T-cell (primary cell): Measurements from ENCODE around the gene TSPAN3. TPM values are rescaled to one million over a fixed set of nuclear protein-coding genes. Genes with fewer than 3 reads are reported as not detected.

Source experiments
- ATAC-seq, 4 experiments: fragments of 200-7000 bp in 3 of 4; fragments of 150-1000 bp in 1 of 4; cut with Tn5 transposase; replicated peaks in 1 of 4; 1 replicate in 3 of 4; 2 replicates in 1 of 4; pipeline ENCODE4 v1.10.0; 2021; ENCODE audit warnings: moderate library complexity in 3 of 4, mild to moderate bottlenecking in 2 of 4, moderate number of reproducible peaks in 1 of 4
- CTCF ChIA-PET, 2 donors: fragments of 300-600 bp; sonication (Branson Sonifier 250); formaldehyde crosslinking; loops; one replicate each; lab custom pipeline; 2022; ENCODE audit warnings: antibody characterized with exemption in 2 of 2; lab: Charles Lee
- POLR2A ChIA-PET, 2 donors: fragments of 300-600 bp; sonication (Branson Sonifier 250); formaldehyde crosslinking; loops; one replicate each; lab custom pipeline; 2022; ENCODE audit warnings: antibody characterized with exemption in 2 of 2; lab: Charles Lee
- DNase-seq, 35 experiments: peaks; one replicate each; pipeline versions ENCODE4 v3.0.0 to v3.0.0-alpha.2; 2013 to 2023
- H3K27ac ChIP-seq: one replicate; pipeline ENCODE4 v1.5.1; 2013; ENCODE audit warnings: low read length
- H3K27me3 ChIP-seq, 2 experiments: replicated peaks in 1 of 2; 1 replicate in 1 of 2; 2 replicates in 1 of 2; pipeline versions ENCODE4 v1.6.1 to v1.7.0; 2013; ENCODE audit warnings: low read length in 1 of 2, mixed read lengths in 1 of 2; ENCODE audit not compliant: control insufficient read depth in 2 of 2, insufficient read depth in 2 of 2; ENCODE audit errors: extremely low read depth in 1 of 2
- H3K36me3 ChIP-seq, 2 donors: 1 replicate in 1 of 2; 2 replicates in 1 of 2; pipeline versions ENCODE4 v1.6.1 to v1.7.0; 2013; ENCODE audit warnings: low read length in 1 of 2; ENCODE audit not compliant: control insufficient read depth in 2 of 2, insufficient read depth in 1 of 2; ENCODE audit errors: extremely low read depth in 1 of 2
- H3K4me1 ChIP-seq, 2 experiments: 1 replicate in 1 of 2; 2 replicates in 1 of 2; pipeline versions ENCODE4 v1.6.1 to v1.7.0; 2013; ENCODE audit warnings: low read length in 2 of 2, mixed read lengths in 1 of 2; ENCODE audit not compliant: insufficient read depth in 2 of 2, control insufficient read depth in 1 of 2; ENCODE audit errors: extremely low read depth in 1 of 2
- H3K4me3 ChIP-seq, 2 donors: 1 replicate in 1 of 2; 2 replicates in 1 of 2; pipeline versions ENCODE4 v1.5.1 to v1.7.0; 2013; ENCODE audit warnings: mild to moderate bottlenecking in 2 of 2, low read length in 1 of 2, moderate library complexity in 1 of 2; ENCODE audit not compliant: control insufficient read depth in 1 of 2; ENCODE audit errors: extremely low read depth in 1 of 2
- H3K9me3 ChIP-seq: 2 replicates; pipeline ENCODE4 v1.7.0; 2013
- H3K27ac Mint-ChIP-seq, 2 donors: one replicate each; pipeline ENCODE4 v1.8.0; 2020 to 2021; ENCODE audit warnings: mild to moderate bottlenecking in 2 of 2, mixed read lengths in 2 of 2
- H3K27me3 Mint-ChIP-seq, 2 donors: one replicate each; pipeline ENCODE4 v1.8.0; 2021 to 2022; ENCODE audit warnings: mixed read lengths in 2 of 2
- H3K36me3 Mint-ChIP-seq: one replicate; pipeline ENCODE4 v1.8.0; 2021; ENCODE audit warnings: mixed read lengths
- H3K4me1 Mint-ChIP-seq, 3 donors: one replicate each; pipeline ENCODE4 v1.8.0; 2020 to 2022; ENCODE audit warnings: mixed read lengths in 3 of 3, mild to moderate bottlenecking in 1 of 3
- H3K4me3 Mint-ChIP-seq, 3 donors: one replicate each; pipeline ENCODE4 v1.8.0; 2020 to 2022; ENCODE audit warnings: mild to moderate bottlenecking in 3 of 3, mixed read lengths in 3 of 3, moderate library complexity in 3 of 3
- H3K9me3 Mint-ChIP-seq, 3 donors: one replicate each; pipeline ENCODE4 v1.8.0; 2020 to 2022; ENCODE audit warnings: mixed read lengths in 3 of 3
- WGBS: methylation state at CpG from one replicate; pipeline ENCODE4 v1.1.5; 2013; ENCODE audit warnings: missing lambda C conversion rate; ENCODE audit not compliant: insufficient coverage; 5-methylcytosine and 5-hydroxymethylcytosine counted together
- total RNA-seq, 35 experiments: library from RNA in 6 of 35; stranded (reverse) in 6 of 35; fragments of 120-200 nt in 1 of 35; gene quantifications; one replicate each; pipeline versions ENCODE4 v1.2.1 to v1.2.4 and lab custom pipeline; 2013 to 2026

Gene TSPAN3
- total RNA-seq, 5 donors from 2014 or later (not counting 1 experiment from before 2014, with no cell fraction given) = 12.7 to 26.3 (median 25.0) TPM

GRCh38 chr15:77020348-77021087 lies 50.4 kb downstream of the TSPAN3 start:
- H3K9me3 Mint-ChIP-seq = no peaks in the 10 kb centered on the region
- peak overlapping the region; percentile 91 to 97 for H3K27ac Mint-ChIP-seq
- Histone ChIP-seq H3K4me1 (peaks cover 38 to 94% of the 10 kb centered on the region in 2 experiments), H3K4me3 (no peak overlapping the region), H3K9me3 (no peaks in the 10 kb centered on the region), H3K27me3 (no peaks in the 10 kb centered on the region), H3K27ac (peak overlapping the region; percentile 76), H3K36me3 (peaks cover 14 to 55% of the 10 kb centered on the region in 2 donors)
- ATAC-seq (no peak), DNase-seq (no peak)
- WGBS = 67% methylated on average over 4 of the region's 6 CpGs
- peak overlapping the region in 1 of 3 donors; percentile 69 for H3K4me3 Mint-ChIP-seq
- peaks cover 12% of the 10 kb centered on the region for H3K36me3 Mint-ChIP-seq
- H3K4me1 Mint-ChIP-seq = peaks cover 72 to 88% (median 84%) of the 10 kb centered on the region in 3 donors
- POLR2A ChIA-PET = interaction anchor here in 1 of 2 donors (0.6 kb wide), 1 partner anchor 1892 kb away, joined by 3 read pairs; no protein-coding TSS in a partner anchor
- CTCF ChIA-PET = interaction anchor here in 1 of 2 donors (0.7 kb wide), 1 partner anchor 47 kb away, joined by 3 read pairs; no protein-coding TSS in a partner anchor
- H3K27me3 Mint-ChIP-seq = no peaks in the 10 kb centered on the region

- Mint-ChIP-seq H3K4me3 (peak overlapping the region in 1 of 3 donors; percentile 33), H3K36me3 (peaks cover 16% of the 10 kb centered on the region)
- ATAC-seq = no peak
These were observed 51.2 kb downstream of the TSPAN3 start for GRCh38 chr15:77019521-77020331.

GRCh38 chr15:77018796-77019505 lies 52.0 kb downstream of the TSPAN3 start:
- ATAC-seq = no peak
- Histone ChIP-seq H3K9me3 (no peaks in the 10 kb centered on the region), H3K27me3 (no peaks in the 10 kb centered on the region), H3K36me3 (peaks cover 9 to 47% of the 10 kb centered on the region in 2 donors), H3K27ac (peak overlapping the region; percentile 76), H3K4me3 (peak overlapping the region in 1 of 2 donors; percentile 23), H3K4me1 (peaks cover 46 to 100% of the 10 kb centered on the region in 2 experiments)
- Mint-ChIP-seq H3K4me1 (peaks cover 86 to 98% (median 96%) of the 10 kb centered on the region in 3 donors), H3K27ac (peak overlapping the region; percentile 91 to 97), H3K9me3 (no peaks in the 10 kb centered on the region), H3K4me3 (peak overlapping the region in 1 of 3 donors; percentile 33), H3K27me3 (no peaks in the 10 kb centered on the region), H3K36me3 (peaks cover 13% of the 10 kb centered on the region)
- 87% methylated on average over 10 of the region's 11 CpGs for WGBS
- POLR2A ChIA-PET = no interaction called here
- DNase-seq = no peak
- CTCF ChIA-PET = interaction anchor here in 1 of 2 donors (0.6 kb wide), 1 partner anchor 12 kb away, joined by 3 read pairs; no protein-coding TSS in a partner anchor

More at GRCh38 chr15:77019521-77020331, 51.2 kb downstream of the TSPAN3 start:
- H3K27ac Mint-ChIP-seq = peak overlapping the region; percentile 91 to 97
- ChIA-PET POLR2A (no interaction called here), CTCF (interaction anchor here in 1 of 2 donors (0.7 kb wide), 1 partner anchor 46 kb away, joined by 3 read pairs; no protein-coding TSS in a partner anchor)
- no peaks in the 10 kb centered on the region for H3K9me3 Mint-ChIP-seq
- DNase-seq = peak in 1 of 35 experiments; percentile 41
- WGBS = 77% methylated on average over 7 of the region's 12 CpGs
- peaks cover 80 to 94% (median 92%) of the 10 kb centered on the region in 3 donors for H3K4me1 Mint-ChIP-seq
- peaks cover 9 to 47% of the 10 kb centered on the region in 2 donors for H3K36me3 ChIP-seq
- no peaks in the 10 kb centered on the region for H3K9me3 ChIP-seq
- peaks cover 43 to 98% of the 10 kb centered on the region in 2 experiments for H3K4me1 ChIP-seq
- H3K4me3 ChIP-seq = peak overlapping the region in 1 of 2 donors; percentile 23
- no peaks in the 10 kb centered on the region for H3K27me3 ChIP-seq
- H3K27ac ChIP-seq = peak overlapping the region; percentile 76
- H3K27me3 Mint-ChIP-seq = no peaks in the 10 kb centered on the region

- CTCF ChIA-PET = interaction anchor here (0.6 kb wide), 3 partner anchors 11 to 95 kb away, joined by 3 read pairs; no protein-coding TSS in a partner anchor
- H3K4me3 Mint-ChIP-seq = no peak overlapping the region
- H3K36me3 Mint-ChIP-seq = peaks cover 13% of the 10 kb centered on the region
- H3K4me1 Mint-ChIP-seq = peaks cover 86 to 98% (median 96%) of the 10 kb centered on the region in 3 donors
- peak overlapping the region; percentile 76 for H3K27ac ChIP-seq
- no peaks in the 10 kb centered on the region for H3K9me3 ChIP-seq
- H3K36me3 ChIP-seq = peaks cover 9 to 43% of the 10 kb centered on the region in 2 donors
- 90% methylated on average over 18 of the region's 20 CpGs for WGBS
- POLR2A ChIA-PET = interaction anchor here in 1 of 2 donors (0.6 kb wide), 1 partner anchor 50 kb away, joined by 11 read pairs; no protein-coding TSS in a partner anchor
- peaks cover 54 to 100% of the 10 kb centered on the region in 2 experiments for H3K4me1 ChIP-seq
- no peaks in the 10 kb centered on the region for H3K9me3 Mint-ChIP-seq
- DNase-seq = no peak
- no peak overlapping the region for H3K4me3 ChIP-seq
- peak overlapping the region; percentile 69 to 91 for H3K27ac Mint-ChIP-seq
- no peaks in the 10 kb centered on the region for H3K27me3 ChIP-seq
- ATAC-seq = no peak
- no peaks in the 10 kb centered on the region for H3K27me3 Mint-ChIP-seq
These were observed 52.9 kb downstream of the TSPAN3 start for GRCh38 chr15:77017761-77018720.

GRCh38 chr15:77017091-77017660 lies 53.7 kb downstream of the TSPAN3 start:
- H3K27me3 ChIP-seq = no peaks in the 10 kb centered on the region
- ChIA-PET CTCF (no interaction called here), POLR2A (interaction anchor here in 1 of 2 donors (0.6 kb wide), 1 partner anchor 49 kb away, joined by 11 read pairs; no protein-coding TSS in a partner anchor)
- Mint-ChIP-seq H3K27ac (peak overlapping the region; percentile 72 to 84), H3K9me3 (no peaks in the 10 kb centered on the region), H3K4me1 (peaks cover 86 to 97% (median 96%) of the 10 kb centered on the region in 3 donors), H3K36me3 (peaks cover 11% of the 10 kb centered on the region), H3K4me3 (no peak overlapping the region), H3K27me3 (no peaks in the 10 kb centered on the region)
- peaks cover 9 to 37% of the 10 kb centered on the region in 2 donors for H3K36me3 ChIP-seq
- 89% methylated on average over 3 of the region's 7 CpGs for WGBS
- H3K4me1 ChIP-seq = peaks cover 53 to 100% of the 10 kb centered on the region in 2 experiments
- peak overlapping the region; percentile 30 for H3K27ac ChIP-seq
- ATAC-seq (no peak), DNase-seq (no peak)
- H3K9me3 ChIP-seq = no peaks in the 10 kb centered on the region
- no peak overlapping the region for H3K4me3 ChIP-seq
